Urinary bladder (tissue), 4 donors: ENCODE data around the gene SLC22A4. TPM values are rescaled to one million over a fixed set of nuclear protein-coding genes. Genes with fewer than 3 reads are reported as not detected.

Experiments
- DNase-seq: peaks from one replicate; pipeline ENCODE4 v3.0.0-alpha.2; 2015; ENCODE audit errors: extremely low spot score
- H3K27ac ChIP-seq: one replicate; pipeline ENCODE4 v1.5.1; 2013; ENCODE audit warnings: low read depth, mild to moderate bottlenecking, moderate library complexity
- H3K36me3 ChIP-seq: one replicate; pipeline ENCODE4 v1.6.1; 2013; ENCODE audit warnings: mild to moderate bottlenecking, moderate library complexity; ENCODE audit not compliant: insufficient read depth
- H3K4me1 ChIP-seq: one replicate; pipeline ENCODE4 v1.6.1; 2013; ENCODE audit warnings: mild to moderate bottlenecking, moderate library complexity; ENCODE audit not compliant: insufficient read depth
- H3K4me3 ChIP-seq: one replicate; pipeline ENCODE4 v1.5.1; 2013; ENCODE audit warnings: low read depth, low read length
- WGBS: extraction: QIAGEN DNeasy Blood & Tissue Kit; methylation state at CpG from one replicate; pipeline ENCODE4 v1.1.7; 2013; 5-methylcytosine and 5-hydroxymethylcytosine counted together
- polyA plus RNA-seq: library from polyadenylated mRNA; stranded (reverse); fragments of 200-250 nt; gene quantifications from one replicate; pipeline ENCODE4 v1.2.3, GENCODE V29; 2013
- total RNA-seq: library from RNA; depleted of rRNA; stranded (reverse); fragments of >200 nt; gene quantifications from one replicate; pipeline ENCODE4 v1.2.3, GENCODE V29; 2014
- donor health status: healthy with polysubstance abuse.
- donor health status: healthy.

SLC22A4 gene
- total and polyA plus RNA-seq, 2 donors, result 1.5 to 2.2 TPM

DNA sequence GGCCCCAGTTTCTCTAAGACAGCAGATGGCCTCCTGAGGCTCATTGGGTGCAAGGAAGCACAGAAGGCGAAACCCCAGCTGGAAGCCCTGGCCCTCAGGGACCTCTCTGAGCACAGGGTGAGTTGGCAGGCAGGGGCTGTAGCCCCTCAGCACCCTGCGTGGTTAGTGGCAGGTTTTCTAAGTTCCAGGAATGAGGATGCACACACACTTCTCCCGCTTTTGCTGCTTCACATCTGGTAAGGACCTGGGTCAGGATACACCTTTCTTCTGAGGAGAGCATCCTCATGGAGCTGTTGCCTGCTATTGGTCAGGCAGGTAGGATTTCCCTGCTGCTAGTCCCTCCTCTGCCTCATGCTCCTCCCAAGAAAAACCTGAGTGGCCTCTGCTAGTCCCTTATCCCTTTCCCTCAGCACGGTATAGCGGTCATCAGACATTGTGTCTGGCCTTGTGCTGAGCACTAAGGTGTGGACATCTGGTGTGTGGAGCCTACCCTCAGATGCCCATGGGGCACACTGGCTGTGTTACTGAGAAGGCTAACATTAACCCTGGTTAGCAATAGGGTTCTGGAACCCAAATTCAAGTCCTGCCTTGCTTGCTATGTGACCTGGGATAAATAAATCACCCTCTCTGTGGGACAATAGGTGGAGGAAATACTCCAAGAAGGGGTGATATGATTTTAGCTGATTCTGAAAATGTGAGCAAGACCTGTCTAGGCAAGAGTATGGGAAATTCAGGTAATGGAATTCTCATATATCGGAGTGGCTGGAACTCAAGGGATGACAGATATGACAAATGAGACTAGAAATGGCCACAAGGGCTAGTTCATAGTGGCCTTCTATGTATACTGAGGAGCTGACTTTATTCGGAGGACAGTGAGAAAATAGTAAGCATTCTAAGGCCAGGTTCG, 1.6 kb downstream of the SLC22A4 start:
- 92% methylated on average over 8 of the region's 8 CpGs for WGBS
- Histone ChIP-seq H3K4me1 (no peaks in the 10 kb centered on the region), H3K36me3 (no peaks in the 10 kb centered on the region), H3K27ac (no peak overlapping the region), H3K4me3 (no peak overlapping the region)
- no peak for DNase-seq

DNA sequence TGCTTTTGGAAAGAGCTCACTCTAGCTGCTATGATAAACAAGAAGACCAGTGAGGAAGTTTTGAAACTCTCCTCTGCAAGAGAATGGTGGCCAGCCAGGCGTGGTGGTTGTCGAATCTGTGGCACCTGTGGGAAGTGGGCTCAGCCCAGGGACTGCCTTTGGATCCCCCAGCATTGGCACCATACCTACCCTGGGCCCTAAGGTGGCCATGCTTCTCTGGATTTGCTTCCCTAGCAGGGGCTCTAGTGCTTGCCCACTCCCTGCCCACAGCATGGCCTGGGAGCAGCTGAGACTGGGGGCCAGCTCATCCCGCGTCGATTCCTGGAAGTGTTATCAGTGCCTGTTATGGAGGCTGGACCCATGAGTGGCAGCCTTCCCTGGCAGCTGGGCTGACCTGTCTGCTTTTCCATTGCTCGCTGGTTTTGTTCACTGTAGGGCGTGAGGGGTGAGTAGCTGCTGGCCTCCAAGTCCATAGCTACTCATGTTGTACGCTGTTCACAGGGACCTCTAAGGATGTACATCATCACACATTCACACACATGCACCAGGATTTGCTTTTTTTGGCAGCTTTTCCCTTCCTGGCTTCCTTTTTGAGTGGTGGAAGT, 2.3 kb downstream of the SLC22A4 start:
- Histone ChIP-seq H3K4me1 (no peaks in the 10 kb centered on the region), H3K4me3 (no peak overlapping the region), H3K27ac (no peak overlapping the region), H3K36me3 (no peaks in the 10 kb centered on the region)
- WGBS, result 84% methylated on average over 8 of the region's 8 CpGs
- no peak for DNase-seq

DNA sequence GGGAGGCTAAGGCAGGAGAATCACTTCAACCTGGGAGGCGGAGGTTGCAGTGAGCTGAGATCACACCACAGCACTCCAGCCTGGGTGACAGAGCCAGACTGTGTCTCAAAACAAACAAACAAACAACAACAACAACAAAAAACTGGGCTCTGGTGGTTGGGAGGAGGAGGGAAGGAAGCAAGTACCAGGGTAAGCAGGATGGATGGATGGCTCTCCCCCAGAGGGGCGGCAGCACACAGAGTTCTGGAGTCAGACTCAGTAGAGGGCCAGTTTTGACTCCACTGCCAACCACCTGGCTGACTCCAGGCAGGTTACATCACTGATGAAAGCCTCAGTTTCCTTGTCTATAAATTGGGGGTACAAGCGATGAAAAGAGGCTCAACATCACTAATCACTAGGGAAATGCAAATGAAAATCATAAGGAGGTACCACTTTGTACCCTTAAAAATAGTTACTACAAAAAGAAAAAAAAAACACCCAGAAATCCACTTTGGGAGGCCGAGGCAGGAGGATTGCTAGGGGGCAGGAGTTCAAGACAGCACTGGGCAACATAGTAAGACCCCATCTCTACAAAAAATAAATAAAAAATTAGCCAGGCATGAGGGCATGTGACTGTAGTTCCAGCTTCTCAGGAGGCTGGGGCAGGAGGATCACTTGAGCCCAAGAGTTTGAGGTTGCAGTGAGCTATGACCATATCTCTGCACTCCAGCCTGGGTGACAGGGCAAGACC, 3.2 kb downstream of the SLC22A4 start:
- 95% methylated on average over 4 of the region's 4 CpGs for WGBS
- Histone ChIP-seq H3K4me1 (no peaks in the 10 kb centered on the region), H3K27ac (no peak overlapping the region), H3K36me3 (no peaks in the 10 kb centered on the region), H3K4me3 (no peak overlapping the region)
- no peak for DNase-seq

DNA sequence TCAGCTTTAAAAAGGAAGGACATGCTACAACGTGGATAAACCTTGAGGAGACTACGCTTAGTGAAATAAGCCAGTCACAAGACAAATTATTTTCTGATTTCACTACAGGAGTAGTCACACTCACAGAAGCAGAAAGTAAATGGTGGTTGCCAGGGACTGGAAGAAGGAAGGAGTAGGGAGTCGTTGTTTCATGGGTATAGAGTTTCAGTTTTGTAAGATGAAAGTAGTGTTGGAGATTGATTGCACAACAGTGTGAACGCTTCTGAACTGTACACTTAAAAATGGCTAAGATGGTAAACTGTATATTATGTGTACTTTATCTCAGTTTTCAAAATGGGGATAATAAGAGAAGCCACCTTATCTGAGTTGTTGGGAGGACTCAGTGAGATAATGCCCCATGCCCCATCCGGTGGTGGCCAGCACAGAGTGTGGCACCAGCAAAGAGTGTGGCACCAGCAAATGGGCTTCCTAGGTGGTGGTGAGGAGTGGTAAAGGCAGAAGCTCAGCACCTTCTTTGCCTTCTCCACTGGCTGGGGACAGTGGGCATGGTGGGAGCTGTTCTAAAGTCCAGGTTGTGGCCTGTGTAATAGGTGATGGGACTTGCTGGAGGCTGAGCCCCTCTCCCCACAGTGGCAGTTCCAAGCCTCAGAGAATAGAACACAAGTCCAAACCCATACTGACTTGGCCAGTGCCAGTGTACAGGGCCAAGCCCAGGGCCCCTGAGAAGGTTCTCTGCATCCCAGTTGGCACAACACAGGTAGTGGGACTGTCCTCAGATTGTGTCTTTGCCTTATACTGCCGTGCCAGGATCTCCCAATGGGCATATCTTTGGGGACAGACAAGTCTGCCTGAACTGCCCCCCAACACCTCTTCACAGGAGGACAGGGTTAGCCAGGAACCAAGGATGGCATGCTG, 4.4 kb downstream of the SLC22A4 start:
- Histone ChIP-seq H3K4me1 (no peaks in the 10 kb centered on the region), H3K27ac (no peak overlapping the region), H3K36me3 (no peaks in the 10 kb centered on the region), H3K4me3 (no peak overlapping the region)
- WGBS, result 81% methylated on average over 6 of the region's 6 CpGs
- no peak for DNase-seq

DNA sequence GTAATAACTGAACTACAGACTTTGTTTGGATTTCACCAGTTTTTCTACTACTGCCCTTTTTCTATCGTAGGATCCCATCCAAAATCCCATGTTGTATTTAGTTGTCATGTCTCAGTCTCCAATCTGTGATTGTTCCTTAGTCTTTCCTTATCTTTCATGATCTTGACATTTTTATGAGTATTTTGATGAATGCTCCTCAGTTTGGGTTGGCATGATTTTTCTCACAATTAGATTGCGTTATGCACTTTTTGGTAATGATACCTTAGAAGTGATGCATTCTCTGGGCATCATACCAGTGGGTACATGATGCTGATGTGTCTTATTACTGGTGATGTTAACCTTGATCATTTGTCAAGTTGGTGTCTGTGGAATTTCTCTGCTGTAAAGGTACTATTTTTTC, 5.7 kb downstream of the SLC22A4 start:
- WGBS, result 73% methylated on average over 2 of the region's 2 CpGs
- no peak overlapping the region for H3K4me3 ChIP-seq
- H3K4me1 ChIP-seq, result no peaks in the 10 kb centered on the region
- no peak for DNase-seq
- no peak overlapping the region for H3K27ac ChIP-seq
- H3K36me3 ChIP-seq, result no peaks in the 10 kb centered on the region

DNA sequence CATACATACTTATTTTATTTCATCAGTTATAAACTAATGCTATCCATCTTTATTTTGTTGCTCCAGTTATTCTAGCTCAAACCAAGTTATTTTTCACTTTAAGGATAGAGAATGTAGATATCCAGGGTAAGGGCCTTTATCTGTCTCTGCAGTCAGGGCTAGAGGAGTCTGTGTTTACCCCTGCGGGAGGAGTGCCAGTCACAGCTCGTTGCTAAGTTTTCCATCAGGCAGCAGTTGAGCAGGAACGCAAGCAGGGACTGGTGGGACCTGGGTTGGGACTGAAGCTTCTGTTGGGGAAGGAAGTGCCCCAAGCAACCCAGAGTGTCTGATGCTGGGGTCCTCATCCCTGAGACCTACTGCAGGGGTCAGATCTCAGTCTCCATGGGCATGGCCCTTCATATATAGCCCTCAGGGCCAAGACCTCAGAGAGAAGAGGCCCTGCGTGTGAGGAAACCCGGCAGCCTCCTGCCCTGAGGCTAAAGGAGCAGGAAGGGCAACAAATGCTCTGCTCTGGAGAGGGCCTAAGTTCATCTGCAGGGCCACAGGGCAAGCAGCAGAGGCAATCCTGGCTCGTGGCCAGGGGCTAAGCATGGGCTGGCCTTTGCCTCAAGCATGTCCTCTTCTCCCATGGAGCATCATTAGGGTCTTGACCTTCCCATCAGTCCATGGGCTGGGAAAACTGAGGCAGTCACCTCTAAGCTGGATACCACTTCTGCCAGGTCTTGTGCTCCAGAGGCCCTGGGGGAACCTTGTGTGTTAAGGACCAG, 6.6 kb downstream of the SLC22A4 start:
- no peaks in the 10 kb centered on the region for H3K4me1 ChIP-seq
- DNase-seq, result no peak
- no peaks in the 10 kb centered on the region for H3K36me3 ChIP-seq
- no peak overlapping the region for H3K27ac ChIP-seq
- no peak overlapping the region for H3K4me3 ChIP-seq
- 62% methylated on average over 6 of the region's 6 CpGs for WGBS

DNA sequence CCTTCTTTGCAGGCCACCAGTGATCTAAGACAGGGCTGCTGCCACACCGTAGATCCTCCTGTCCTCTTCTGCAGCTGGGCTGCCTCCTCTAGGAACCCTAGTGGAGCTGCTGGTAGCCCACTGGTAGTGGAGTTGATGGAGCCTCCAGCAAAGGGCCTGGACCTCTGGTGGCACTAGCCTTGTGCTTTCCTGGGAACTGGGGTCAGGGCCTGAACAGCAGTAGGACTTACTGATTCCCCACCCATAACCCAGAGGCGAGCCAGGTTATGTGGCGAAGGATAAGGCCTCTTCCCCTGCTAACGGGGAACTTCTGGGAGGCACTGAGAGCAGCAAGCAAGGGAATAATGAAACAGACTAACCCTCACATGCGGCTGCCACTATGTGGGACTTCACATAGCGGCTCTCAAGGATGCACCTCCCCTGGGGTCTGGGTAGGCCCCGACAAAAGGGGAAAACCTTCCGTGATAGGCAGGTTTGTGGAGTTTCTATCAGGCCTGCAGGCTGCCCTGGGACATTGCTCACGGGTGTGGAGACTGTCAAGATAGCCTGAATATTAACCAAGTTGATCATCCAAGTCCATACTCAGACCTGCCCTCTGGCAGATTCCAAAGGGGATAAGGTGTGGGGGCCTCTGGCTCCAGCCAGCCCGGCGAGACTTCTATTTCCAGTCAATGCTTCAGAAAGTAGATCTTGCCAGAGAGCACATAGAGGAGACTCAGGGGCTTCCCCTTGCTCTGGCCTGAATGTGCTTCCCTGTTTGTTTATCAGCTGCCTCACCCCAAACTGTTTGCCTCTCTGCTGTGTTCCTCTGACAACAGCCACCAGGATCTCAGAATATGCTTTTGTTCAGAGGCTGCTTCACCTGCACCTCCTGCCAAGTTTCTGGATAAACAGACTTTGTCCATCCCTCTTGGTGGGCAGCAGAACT, 7.4 kb downstream of the SLC22A4 start:
- Histone ChIP-seq H3K36me3 (no peaks in the 10 kb centered on the region), H3K4me3 (no peak overlapping the region), H3K27ac (no peak overlapping the region), H3K4me1 (no peaks in the 10 kb centered on the region)
- DNase-seq, result peak; percentile 26
- WGBS, result 78% methylated on average over 11 of the region's 11 CpGs

DNA sequence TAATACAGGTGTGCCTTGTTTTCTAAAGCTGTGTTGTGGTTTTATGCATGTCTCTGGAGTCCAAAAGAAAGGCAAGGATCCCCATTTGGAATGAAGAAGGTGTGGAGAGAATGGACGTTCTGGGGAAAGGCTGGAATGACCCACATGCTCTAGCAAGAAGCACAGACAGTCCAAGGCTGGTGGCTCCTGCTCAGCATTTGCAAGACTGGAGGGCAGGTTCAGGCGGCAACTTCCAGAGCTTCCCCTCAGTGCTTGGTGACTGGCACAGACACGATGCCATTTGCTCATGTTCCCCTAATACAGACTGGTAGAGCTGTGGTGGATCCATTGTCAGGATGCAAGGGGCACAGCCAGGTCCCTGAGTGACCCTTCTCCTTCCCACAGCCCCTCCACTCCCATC, 8.2 kb downstream of the SLC22A4 start:
- no peak for DNase-seq
- Histone ChIP-seq H3K36me3 (no peaks in the 10 kb centered on the region), H3K27ac (no peak overlapping the region), H3K4me1 (no peaks in the 10 kb centered on the region), H3K4me3 (no peak overlapping the region)
- WGBS, result 88% methylated on average over 3 of the region's 3 CpGs

- no peaks in the 10 kb centered on the region for H3K4me1 ChIP-seq
- WGBS, result 91% methylated on average over 6 of the region's 6 CpGs
Measured at GRCh38 chr5:132303589-132303988, 9.4 kb downstream of the SLC22A4 start.

GRCh38 chr5:132305420-132305819, 11.2 kb downstream of the SLC22A4 start:
- DNase-seq, result no peak
- 90% methylated on average over 2 of the region's 2 CpGs for WGBS
- Histone ChIP-seq H3K27ac (no peak overlapping the region), H3K36me3 (no peaks in the 10 kb centered on the region), H3K4me3 (no peak overlapping the region), H3K4me1 (no peaks in the 10 kb centered on the region)

More at GRCh38 chr5:132303589-132303988, 9.4 kb downstream of the SLC22A4 start:
- no peak for DNase-seq
- H3K36me3 ChIP-seq, result no peaks in the 10 kb centered on the region
- H3K4me3 ChIP-seq, result no peak overlapping the region
- no peak overlapping the region for H3K27ac ChIP-seq

DNA sequence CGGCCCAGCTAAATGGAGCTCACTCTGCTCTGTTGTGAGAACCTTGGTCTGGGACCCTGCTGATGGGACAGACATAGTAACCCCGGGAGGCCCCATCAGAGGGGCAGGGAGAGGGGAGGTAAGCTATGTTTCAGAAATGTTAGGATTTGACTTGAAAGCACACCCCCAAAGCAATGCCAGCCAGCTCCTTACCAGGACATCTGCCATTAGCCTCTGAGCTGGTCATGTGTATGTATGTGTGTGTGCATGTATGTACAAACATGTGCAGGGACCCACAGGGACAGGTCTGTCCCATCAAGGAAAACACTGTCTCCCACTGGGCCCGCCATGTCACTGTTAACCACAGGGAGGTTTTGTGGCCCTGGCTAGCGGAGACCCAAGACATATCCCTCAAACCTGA, 14.5 kb downstream of the SLC22A4 start:
- H3K4me1 ChIP-seq, result no peaks in the 10 kb centered on the region
- H3K36me3 ChIP-seq, result no peaks in the 10 kb centered on the region
- DNase-seq, result no peak
- H3K4me3 ChIP-seq, result no peak overlapping the region
- whole genome bisulfite sequencing, result 85% methylated on average over 4 of the region's 4 CpGs
- H3K27ac ChIP-seq, result no peak overlapping the region

DNA sequence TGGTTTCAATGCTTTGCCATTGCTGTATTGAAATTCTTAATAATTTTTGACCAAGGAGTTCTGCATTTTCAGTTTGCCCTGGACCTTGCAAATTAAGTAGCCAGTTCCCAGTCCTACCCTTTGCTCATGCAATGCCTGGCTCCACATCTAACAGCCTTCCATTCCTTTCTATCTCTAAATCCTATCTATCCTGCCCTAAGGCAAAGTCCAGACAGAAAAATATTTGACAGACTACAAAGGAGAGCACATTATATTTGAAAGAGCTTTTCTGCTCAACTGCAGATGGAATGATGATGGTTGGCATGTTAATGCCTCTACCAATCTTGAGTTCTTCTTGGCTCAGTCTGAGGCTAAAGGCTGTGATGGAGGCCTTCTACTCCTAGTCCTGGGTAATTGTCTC, 15.5 kb downstream of the SLC22A4 start:
- Histone ChIP-seq H3K27ac (no peak overlapping the region), H3K4me3 (no peak overlapping the region), H3K36me3 (no peaks in the 10 kb centered on the region), H3K4me1 (no peaks in the 10 kb centered on the region)
- DNase-seq, result no peak
